ENCODE data around the gene MAST3.

- TF ChIP-seq POLR2AphosphoS5 (IDR thresholded peaks at IDR 0.05; ENCODE audit: low read depth, low read length): no peak
- no peak for TF ChIP-seq POLR2A (IDR thresholded peaks at IDR 0.05; ENCODE audit: low read depth, low read length)
- no peak for TF ChIP-seq TAF1 (IDR thresholded peaks at IDR 0.05; ENCODE audit: low read depth, low read length)
- no peak for TF ChIP-seq SPI1 (IDR thresholded peaks at IDR 0.05; ENCODE audit: low read depth, low read length)
- TF ChIP-seq PAX5 (IDR thresholded peaks at IDR 0.05; ENCODE audit: insufficient read depth, low read length, severe bottlenecking): no peak
Observed at GRCh38 chr19:18183529-18183928, 86.0 kb downstream of the MAST3 start.

All from GM12891 (cell line).